Left lung (tissue), 10 donors: Measurements from ENCODE around the gene KCNAB1. TPM values are rescaled to one million over a fixed set of nuclear protein-coding genes. Genes with fewer than 3 reads are reported as not detected.
A peak's percentile ranks its signal among the peaks of the same experiment; 100 is the strongest.

ENCODE experiments used
- ATAC-seq: fragments of 200-7000 bp; cut with Tn5 transposase; one replicate; pipeline ENCODE4 v1.9.1; 2020; ENCODE audit warnings: moderate library complexity
- DNase-seq, 4 donors: peaks; one replicate each; pipeline ENCODE4 v3.0.0-alpha.2; 2013 to 2020
- H3K27ac ChIP-seq, 2 donors: fragments of 200-600 bp; sonication (generic) in 1 of 2; one replicate each; pipeline versions ENCODE4 v1.5.0 to v1.8.0; 2020 to 2021
- H3K27me3 ChIP-seq, 2 donors: fragments of 200-600 bp; sonication (generic) in 1 of 2; one replicate each; pipeline versions ENCODE4 v1.5.0 to v1.8.0; 2020 to 2021
- H3K36me3 ChIP-seq, 2 donors: fragments of 200-600 bp; sonication (generic) in 1 of 2; one replicate each; pipeline versions ENCODE4 v1.5.0 to v1.8.0; 2020 to 2021
- H3K4me1 ChIP-seq, 2 donors: fragments of 200-600 bp; one replicate each; pipeline ENCODE4 v1.8.0; 2021
- H3K4me3 ChIP-seq, 2 donors: fragments of 200-600 bp; sonication (generic) in 1 of 2; one replicate each; pipeline versions ENCODE4 v1.5.0 to v1.8.0; 2020 to 2021; ENCODE audit warnings: mild to moderate bottlenecking in 1 of 2
- H3K9me3 ChIP-seq, 2 donors: fragments of 200-600 bp; sonication (generic) in 1 of 2; one replicate each; pipeline versions ENCODE4 v1.5.0 to v1.8.0; 2020 to 2021
- CTCF ChIP-seq, 2 donors: fragments of 200-600 bp; sonication (generic) in 1 of 2; IDR thresholded peaks; one replicate each; pipeline versions ENCODE4 v1.5.0 to v1.8.0; 2021; ENCODE audit warnings: antibody characterized with exemption in 2 of 2
- intact Hi-C, 2 donors: fragments of 100-400 bp; cut with DNase I; formaldehyde crosslinking; loops; one replicate each; pipeline versions ENCODE4 v1.11.2 to v1.14.2; 2022
- polyA plus RNA-seq, 6 donors: library from polyadenylated mRNA; unstranded; fragments of 120-200 nt; gene quantifications; one replicate each; pipeline ENCODE4 v1.2.1, GENCODE V29; 2013; ENCODE audit not compliant: insufficient read length in 6 of 6
- total RNA-seq, 2 donors: library from RNA; stranded (reverse); fragmentation: NEBNext Ultra II Directional; extraction: Animal tissue kit (Norgen Biotek cat#: 25700); gene quantifications; one replicate each; pipeline ENCODE4 v1.2.1, GENCODE V29; 2021
- donor health status: DM: no; HTN: yes; CAD: no.
- donor health status: DM: no; HTN: no; CAD: no.

Gene KCNAB1
- total and polyA plus RNA-seq, 8 donors, result 0.58 to 1.7 (median 1.5) TPM

GRCh38 chr3:156170571-156170970 lies 50.2 kb downstream of the KCNAB1 start:
- no peak for DNase-seq
- Histone ChIP-seq H3K36me3 (no peaks in the 10 kb centered on the region), H3K27me3 (no peaks in the 10 kb centered on the region), H3K9me3 (no peaks in the 10 kb centered on the region), H3K27ac (no peak overlapping the region), H3K4me1 (no peaks in the 10 kb centered on the region), H3K4me3 (no peak overlapping the region)
- intact Hi-C loops, result no loop called here
- no peak for ATAC-seq
- no peak for TF ChIP-seq CTCF (IDR thresholded peaks at IDR 0.05)

- Histone ChIP-seq H3K4me3 (no peak overlapping the region), H3K36me3 (no peaks in the 10 kb centered on the region), H3K27ac (no peak overlapping the region), H3K4me1 (no peaks in the 10 kb centered on the region), H3K27me3 (no peaks in the 10 kb centered on the region), H3K9me3 (no peaks in the 10 kb centered on the region)
- DNase-seq (no peak), ATAC-seq (peak; percentile 56)
- no peak for TF ChIP-seq CTCF (IDR thresholded peaks at IDR 0.05)
- intact Hi-C loops, result no loop called here
These were observed 51.2 kb downstream of the KCNAB1 start for GRCh38 chr3:156171281-156172267.

GRCh38 chr3:156172536-156172935 lies 52.2 kb downstream of the KCNAB1 start:
- no peaks in the 10 kb centered on the region for H3K27me3 ChIP-seq
- no peak for DNase-seq
- H3K36me3 ChIP-seq, result no peaks in the 10 kb centered on the region
- ATAC-seq, result no peak
- no peaks in the 10 kb centered on the region for H3K4me1 ChIP-seq
- no peak for TF ChIP-seq CTCF (IDR thresholded peaks at IDR 0.05)
- intact Hi-C loops, result no loop called here
- no peaks in the 10 kb centered on the region for H3K9me3 ChIP-seq
- no peak overlapping the region for H3K4me3 ChIP-seq
- H3K27ac ChIP-seq, result no peak overlapping the region

GRCh38 chr3:156174229-156174847 lies 54.0 kb downstream of the KCNAB1 start:
- H3K4me3 ChIP-seq, result no peak overlapping the region
- H3K4me1 ChIP-seq, result no peaks in the 10 kb centered on the region
- DNase-seq (no peak), ATAC-seq (peak; percentile 30)
- no peak for TF ChIP-seq CTCF (IDR thresholded peaks at IDR 0.05)
- no peak overlapping the region for H3K27ac ChIP-seq
- H3K27me3 ChIP-seq, result no peaks in the 10 kb centered on the region
- intact Hi-C loops, result no loop called here
- H3K36me3 ChIP-seq, result no peaks in the 10 kb centered on the region
- no peaks in the 10 kb centered on the region for H3K9me3 ChIP-seq

- intact Hi-C loops, result no loop called here
- Histone ChIP-seq H3K9me3 (no peaks in the 10 kb centered on the region), H3K4me3 (no peak overlapping the region), H3K4me1 (no peaks in the 10 kb centered on the region), H3K27me3 (no peaks in the 10 kb centered on the region), H3K27ac (no peak overlapping the region), H3K36me3 (no peaks in the 10 kb centered on the region)
- no peak for TF ChIP-seq CTCF (IDR thresholded peaks at IDR 0.05)
- ATAC-seq (no peak), DNase-seq (no peak)
These were observed 55.2 kb downstream of the KCNAB1 start for GRCh38 chr3:156175570-156175969.
